NCI-H446 treated with DMSO at 0.1 percent for 48 hours (cell line): ENCODE data around the gene DSTN.

Source experiments
- DNase-seq: peaks from one replicate; lab custom pipeline; 2025; lab: John Stamatoyannopoulos, UW

The DSTN gene

GRCh38 chr20:17637985-17638640 is 68.2 kb downstream of the DSTN start:
- no peak for DNase-seq

GRCh38 chr20:17638835-17639407 is 69.0 kb downstream of the DSTN start:
- DNase-seq: no peak

- DNase-seq: no peak
Observed at GRCh38 chr20:17640146-17640874, 70.4 kb downstream of the DSTN start.

GRCh38 chr20:17640875-17641378 is 71.1 kb downstream of the DSTN start:
- no peak for DNase-seq

- no peak for DNase-seq
Observed at GRCh38 chr20:17641520-17641964, 71.7 kb downstream of the DSTN start.

- no peak for DNase-seq
Observed at GRCh38 chr20:17641993-17642392, 72.1 kb downstream of the DSTN start.

- no peak for DNase-seq
Observed at GRCh38 chr20:17642404-17643269, 72.8 kb downstream of the DSTN start.

- no peak for DNase-seq
Observed at GRCh38 chr20:17643531-17644188, 73.8 kb downstream of the DSTN start.

GRCh38 chr20:17644451-17644850 is 74.6 kb downstream of the DSTN start:
- DNase-seq: no peak

- no peak for DNase-seq
Observed at GRCh38 chr20:17645010-17645409, 75.1 kb downstream of the DSTN start.

GRCh38 chr20:17645546-17646208 is 75.8 kb downstream of the DSTN start:
- DNase-seq: no peak

- DNase-seq: no peak
Observed at GRCh38 chr20:17646209-17646960, 76.5 kb downstream of the DSTN start.

- DNase-seq: no peak
Observed at GRCh38 chr20:17646961-17647301, 77.1 kb downstream of the DSTN start.

- DNase-seq: no peak
Observed at GRCh38 chr20:17647391-17648314, 77.8 kb downstream of the DSTN start.

GRCh38 chr20:17648315-17648646 is 78.4 kb downstream of the DSTN start:
- no peak for DNase-seq

- DNase-seq: no peak
Observed at GRCh38 chr20:17648791-17649730, 79.2 kb downstream of the DSTN start.

- DNase-seq: no peak
Observed at GRCh38 chr20:17650301-17651128, 80.6 kb downstream of the DSTN start.
